Measurements from ENCODE around the gene TMEM52. TPM values are rescaled to one million over a fixed set of nuclear protein-coding genes. Genes with fewer than 3 reads are reported as not detected.

TMEM52 gene
- total RNA-seq, 2 experiments from 2014 or later, result 0.99 TPM; not detected in 1

GRCh38 chr1:1879942-1880341, 39.1 kb downstream of the TMEM52 start:
- CTCF ChIA-PET, result interaction anchor here (0.8 kb wide), 1 partner anchor 11 kb away, joined by 3 read pairs; no protein-coding TSS in a partner anchor
- DNase-seq, result no peak
- no peak overlapping the region for H3K27ac Mint-ChIP-seq
- no peaks in the 10 kb centered on the region for H3K9me3 Mint-ChIP-seq
- peaks cover 73% of the 10 kb centered on the region for H3K4me1 Mint-ChIP-seq (ENCODE audit: low read depth)
- H3K36me3 Mint-ChIP-seq (ENCODE audit: low read depth), result peaks cover 18% of the 10 kb centered on the region
- intact Hi-C loops (cut with micrococcal nuclease), result no loop called here
- H3K4me3 Mint-ChIP-seq, result no peak overlapping the region
- H3K27me3 Mint-ChIP-seq (ENCODE audit: low read depth), result no peaks in the 10 kb centered on the region

- DNase-seq, result no peak
- H3K4me1 Mint-ChIP-seq (ENCODE audit: low read depth), result peaks cover 73% of the 10 kb centered on the region
- intact Hi-C loops (cut with micrococcal nuclease), result no loop called here
- no peaks in the 10 kb centered on the region for H3K9me3 Mint-ChIP-seq
- H3K27me3 Mint-ChIP-seq (ENCODE audit: low read depth), result no peaks in the 10 kb centered on the region
- CTCF ChIA-PET, result no interaction called here
- H3K27ac Mint-ChIP-seq, result peak overlapping the region; percentile 27
- H3K36me3 Mint-ChIP-seq (ENCODE audit: low read depth), result peaks cover 26% of the 10 kb centered on the region
- H3K4me3 Mint-ChIP-seq, result no peak overlapping the region
Observed at GRCh38 chr1:1877865-1878436, 41.1 kb downstream of the TMEM52 start.

- H3K9me3 Mint-ChIP-seq, result no peaks in the 10 kb centered on the region
- intact Hi-C loops (cut with micrococcal nuclease), result no loop called here
- DNase-seq, result no peak
- CTCF ChIA-PET, result interaction anchor here (0.7 kb wide), 1 partner anchor 29 kb away, joined by 4 read pairs; no protein-coding TSS in a partner anchor
- H3K4me1 Mint-ChIP-seq (ENCODE audit: low read depth), result peaks cover 79% of the 10 kb centered on the region
- H3K27me3 Mint-ChIP-seq (ENCODE audit: low read depth), result no peaks in the 10 kb centered on the region
- H3K36me3 Mint-ChIP-seq (ENCODE audit: low read depth), result peaks cover 36% of the 10 kb centered on the region
- H3K4me3 Mint-ChIP-seq, result no peak overlapping the region
- peak overlapping the region; percentile 32 for H3K27ac Mint-ChIP-seq
Observed at GRCh38 chr1:1876335-1876930, 42.6 kb downstream of the TMEM52 start.

GRCh38 chr1:1875932-1876331, 43.1 kb downstream of the TMEM52 start:
- no peak overlapping the region for H3K4me3 Mint-ChIP-seq
- peaks cover 78% of the 10 kb centered on the region for H3K4me1 Mint-ChIP-seq (ENCODE audit: low read depth)
- intact Hi-C loops (cut with micrococcal nuclease), result no loop called here
- H3K27me3 Mint-ChIP-seq (ENCODE audit: low read depth), result no peaks in the 10 kb centered on the region
- no peaks in the 10 kb centered on the region for H3K9me3 Mint-ChIP-seq
- peak; percentile 58 for DNase-seq
- CTCF ChIA-PET, result interaction anchor here (0.7 kb wide), 1 partner anchor 30 kb away, joined by 4 read pairs; no protein-coding TSS in a partner anchor
- peaks cover 38% of the 10 kb centered on the region for H3K36me3 Mint-ChIP-seq (ENCODE audit: low read depth)
- H3K27ac Mint-ChIP-seq, result peak overlapping the region; percentile 32

- no peaks in the 10 kb centered on the region for H3K9me3 Mint-ChIP-seq
- peaks cover 40% of the 10 kb centered on the region for H3K36me3 Mint-ChIP-seq (ENCODE audit: low read depth)
- H3K4me1 Mint-ChIP-seq (ENCODE audit: low read depth), result peaks cover 76% of the 10 kb centered on the region
- H3K27ac Mint-ChIP-seq, result no peak overlapping the region
- H3K4me3 Mint-ChIP-seq, result no peak overlapping the region
- intact Hi-C loops (cut with micrococcal nuclease), result no loop called here
- no peaks in the 10 kb centered on the region for H3K27me3 Mint-ChIP-seq (ENCODE audit: low read depth)
- no peak for DNase-seq
- CTCF ChIA-PET, result interaction anchor here (0.8 kb wide), 1 partner anchor 26 kb away, joined by 3 read pairs; no protein-coding TSS in a partner anchor
Observed at GRCh38 chr1:1874901-1875300, 44.2 kb downstream of the TMEM52 start.

GRCh38 chr1:1873186-1873585, 45.9 kb downstream of the TMEM52 start:
- CTCF ChIA-PET, result interaction anchor here (1.0 kb wide), 1 partner anchor 32 kb away, joined by 3 read pairs; no protein-coding TSS in a partner anchor
- Mint-ChIP-seq H3K4me1 (ENCODE audit: low read depth) (peaks cover 70% of the 10 kb centered on the region), H3K27ac (no peak overlapping the region), H3K27me3 (ENCODE audit: low read depth) (no peaks in the 10 kb centered on the region), H3K4me3 (no peak overlapping the region), H3K36me3 (ENCODE audit: low read depth) (peaks cover 35% of the 10 kb centered on the region), H3K9me3 (no peaks in the 10 kb centered on the region)
- DNase-seq, result no peak
- intact Hi-C loops (cut with micrococcal nuclease), result no loop called here

- intact Hi-C loops (cut with micrococcal nuclease), result no loop called here
- CTCF ChIA-PET, result interaction anchor here (1.0 to 1.2 kb wide), 2 partner anchors 9 to 33 kb away, joined by 3 read pairs; no protein-coding TSS in a partner anchor
- no peak for DNase-seq
- Mint-ChIP-seq H3K4me3 (no peak overlapping the region), H3K9me3 (no peaks in the 10 kb centered on the region), H3K27me3 (ENCODE audit: low read depth) (no peaks in the 10 kb centered on the region), H3K36me3 (ENCODE audit: low read depth) (peaks cover 35% of the 10 kb centered on the region), H3K4me1 (ENCODE audit: low read depth) (peaks cover 66% of the 10 kb centered on the region), H3K27ac (peak overlapping the region; percentile 6)
Observed at GRCh38 chr1:1872329-1872994, 46.6 kb downstream of the TMEM52 start.

GRCh38 chr1:1869469-1869868, 49.6 kb downstream of the TMEM52 start:
- Mint-ChIP-seq H3K27me3 (ENCODE audit: low read depth) (no peaks in the 10 kb centered on the region), H3K27ac (no peak overlapping the region), H3K9me3 (no peaks in the 10 kb centered on the region), H3K4me3 (no peak overlapping the region), H3K4me1 (ENCODE audit: low read depth) (peaks cover 61% of the 10 kb centered on the region), H3K36me3 (ENCODE audit: low read depth) (peaks cover 27% of the 10 kb centered on the region)
- CTCF ChIA-PET, result interaction anchor here (0.6 to 1.2 kb wide), 3 partner anchors 10 to 343 kb away, joined by 3 read pairs; no protein-coding TSS in a partner anchor
- DNase-seq, result no peak
- intact Hi-C loops (cut with micrococcal nuclease), result no loop called here

Other genes with a start within 250 kb of the TMEM52 start
- gene SLC35E2B, start 226.5 kb downstream of the TMEM52 start, total RNA-seq, result 10 to 100 TPM; 21.9 to 25.6 TPM
- 10 to 100 TPM; 58.0 to 60.3 TPM for gene CDK11A, start 194.9 kb downstream of the TMEM52 start, total RNA-seq
- gene NADK, start 140.8 kb downstream of the TMEM52 start, total RNA-seq, result 10 to 100 TPM; 42.1 to 43.6 TPM
- gene GNB1, start 28.2 kb downstream of the TMEM52 start, total RNA-seq, result 100 to 1,000 TPM; 326 to 351 TPM
- under 1 TPM; 0.41 to 0.86 TPM for gene CALML6, start 4.0 kb downstream of the TMEM52 start, total RNA-seq
- not detected for gene CFAP74, start 84.5 kb upstream of the TMEM52 start, total RNA-seq
- not detected for gene GABRD, start 100.1 kb upstream of the TMEM52 start, total RNA-seq
- 1 to 10 TPM; 6.8 to 7.0 TPM for gene PRKCZ, start 131.1 kb upstream of the TMEM52 start, total RNA-seq